Stimulated activated CD4-positive, alpha-beta T cell treated with anti-CD3 and anti-CD28 coated beads, Interleukin-4, amount 100 ng/mL, for 24 hours (primary cell): ENCODE results near the gene CHST9.
"Not testable (repeated sequence)": the region's sequence is repeated elsewhere in the genome, so short reads cannot be mapped to it uniquely, and the experiment has no call there.

ENCODE experiments used
- DNase-seq: peaks from one replicate; pipeline ENCODE4 v3.0.0-alpha.2; 2020

CHST9 gene, protein sequence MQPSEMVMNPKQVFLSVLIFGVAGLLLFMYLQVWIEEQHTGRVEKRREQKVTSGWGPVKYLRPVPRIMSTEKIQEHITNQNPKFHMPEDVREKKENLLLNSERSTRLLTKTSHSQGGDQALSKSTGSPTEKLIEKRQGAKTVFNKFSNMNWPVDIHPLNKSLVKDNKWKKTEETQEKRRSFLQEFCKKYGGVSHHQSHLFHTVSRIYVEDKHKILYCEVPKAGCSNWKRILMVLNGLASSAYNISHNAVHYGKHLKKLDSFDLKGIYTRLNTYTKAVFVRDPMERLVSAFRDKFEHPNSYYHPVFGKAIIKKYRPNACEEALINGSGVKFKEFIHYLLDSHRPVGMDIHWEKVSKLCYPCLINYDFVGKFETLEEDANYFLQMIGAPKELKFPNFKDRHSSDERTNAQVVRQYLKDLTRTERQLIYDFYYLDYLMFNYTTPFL

DNA sequence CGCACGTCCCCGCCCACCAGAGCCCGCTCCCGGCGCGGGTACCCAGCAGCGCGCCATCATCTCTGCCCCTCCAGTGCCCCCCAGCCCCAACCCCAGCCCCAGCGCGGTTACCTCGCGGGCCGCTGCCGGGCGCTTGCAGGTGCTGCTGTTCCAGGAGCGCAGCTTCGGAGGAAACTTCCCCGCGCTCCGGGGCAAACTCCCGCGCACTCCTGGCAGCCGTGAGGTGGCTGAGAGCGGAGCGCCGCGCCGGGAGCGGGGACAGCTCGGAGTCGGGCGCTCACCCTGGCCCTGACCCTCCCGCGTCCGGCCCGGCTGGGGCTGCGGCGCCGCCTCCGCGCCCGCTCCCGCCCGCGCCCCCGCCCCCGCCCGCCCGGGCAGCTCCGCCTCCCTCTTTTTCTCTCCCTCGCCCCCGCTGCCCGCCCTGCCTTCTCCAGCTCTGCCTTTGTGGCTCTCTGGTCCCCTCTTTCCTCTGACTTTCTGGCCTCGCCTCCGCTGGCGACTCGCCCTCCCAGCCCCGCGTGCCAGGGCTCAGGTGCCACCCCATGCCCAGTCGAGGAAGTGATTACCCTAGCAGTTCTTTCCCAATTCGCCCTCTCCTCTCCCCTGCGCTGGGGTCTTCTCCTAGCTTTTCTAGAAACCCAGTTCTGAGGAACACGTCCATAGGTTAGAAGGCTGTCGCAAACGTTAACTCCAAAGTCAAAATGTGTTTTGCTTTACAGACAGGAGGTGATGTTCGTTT lies at the start of gene CHST9:
Gene CHST9 (minus strand): TSS at position 284 of the 739 bp plus-strand sequence. CDS start 42,499 bp downstream, outside the sequence.
- DNase-seq = no peak

DNA sequence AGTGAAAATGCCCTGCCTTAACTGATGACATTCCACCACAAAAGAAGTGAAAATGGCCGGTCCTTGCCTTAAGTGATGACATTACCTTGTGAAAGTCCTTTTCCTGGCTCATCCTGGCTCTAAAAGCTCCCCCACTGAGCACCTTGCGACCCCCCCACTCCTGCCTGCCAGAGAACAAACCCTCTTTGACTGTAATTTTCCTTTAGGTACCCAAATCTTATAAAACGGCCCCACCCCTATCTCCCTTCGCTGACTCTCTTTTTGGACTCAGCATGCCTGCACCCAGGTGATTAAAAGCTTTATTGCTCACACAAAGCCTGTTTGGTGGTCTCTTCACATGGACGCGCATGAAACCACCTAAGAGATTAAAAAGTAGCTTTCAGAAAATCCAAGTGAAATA lies 47.2 kb upstream of the CHST9 start:
- not testable (repeated sequence) for DNase-seq

DNA sequence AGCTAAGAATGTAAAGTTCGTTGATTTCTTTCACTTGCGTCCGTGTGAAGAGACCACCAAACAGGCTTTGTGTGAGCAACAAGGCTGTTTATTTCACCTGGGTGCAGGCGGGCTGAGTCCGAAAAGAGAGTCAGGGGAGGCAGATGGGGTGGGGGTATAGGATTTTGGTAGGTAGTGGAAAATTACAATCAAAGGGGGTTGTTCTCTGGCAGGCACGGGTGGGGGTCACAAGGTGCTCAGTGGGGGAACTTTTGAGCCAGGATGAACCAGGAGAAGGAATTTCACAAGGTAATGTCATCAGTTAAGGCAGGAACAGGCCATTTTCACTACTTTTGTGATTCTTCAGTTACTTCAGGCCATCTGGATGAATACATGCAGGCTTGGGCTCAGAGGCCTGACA lies 46.6 kb upstream of the CHST9 start:
- DNase-seq = not testable (repeated sequence)

DNA sequence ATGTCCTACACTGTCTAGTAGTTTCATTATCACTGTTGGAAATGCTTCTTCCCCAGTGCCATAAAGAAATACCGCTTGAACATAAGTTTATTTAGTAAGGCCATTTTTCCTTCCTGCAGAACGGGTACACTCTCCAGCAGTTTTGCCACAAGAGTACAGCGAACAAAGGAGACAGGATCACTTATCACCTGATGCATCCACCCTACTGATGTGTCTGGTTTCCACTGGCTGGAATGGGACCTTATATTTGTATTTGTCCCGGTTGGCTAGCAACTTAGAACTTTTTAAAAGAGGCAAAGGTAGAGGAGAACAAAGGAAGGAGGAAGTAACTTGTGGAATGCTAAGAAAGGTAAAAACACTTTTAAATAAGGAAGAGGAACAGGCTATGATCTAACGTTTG lies 46.1 kb upstream of the CHST9 start:
- DNase-seq = not testable (repeated sequence)

DNA sequence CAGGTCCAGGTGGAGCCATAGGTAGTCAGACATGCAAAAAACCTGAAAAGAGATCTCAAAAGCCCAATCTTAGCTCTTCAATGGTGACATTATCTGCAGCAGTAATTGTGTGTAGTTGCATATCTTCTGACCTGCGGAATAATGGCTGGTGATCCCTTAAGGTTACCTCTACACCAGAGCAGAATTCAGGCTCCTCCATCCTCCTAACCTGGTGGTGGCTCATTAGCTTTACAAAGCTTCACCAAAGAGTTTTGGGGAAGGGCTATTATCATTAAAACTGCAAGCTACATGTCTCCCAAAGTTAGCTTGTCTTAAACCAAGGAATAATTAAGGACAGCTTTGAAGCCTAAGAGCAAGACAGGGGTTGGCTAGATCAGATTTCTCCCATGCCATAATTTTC lies 42.6 kb upstream of the CHST9 start:
- DNase-seq = no peak

DNA sequence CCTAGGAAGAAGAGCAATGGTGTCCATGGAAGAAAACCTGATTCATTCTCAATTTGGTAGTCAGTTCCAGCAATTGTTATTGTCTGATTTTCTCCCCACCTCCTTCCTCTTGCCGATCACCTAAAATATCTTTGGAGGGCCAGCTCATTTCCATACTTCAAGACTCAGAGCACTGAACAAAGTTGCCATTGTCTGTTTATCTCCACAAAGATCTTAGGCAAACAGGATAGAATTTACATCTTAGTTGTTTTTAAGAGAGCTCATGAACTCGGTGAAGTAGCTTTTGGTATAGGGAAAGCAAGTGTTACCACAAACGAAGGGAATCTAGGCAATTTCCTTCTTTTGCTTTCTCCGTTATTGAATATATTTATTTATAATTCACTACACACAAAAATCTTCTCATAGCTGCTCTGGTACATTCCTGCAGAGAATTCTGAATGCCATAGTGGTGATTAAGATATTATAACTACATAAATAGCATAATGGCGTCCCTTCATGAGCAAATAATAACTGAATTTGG lies 41.5 kb upstream of the CHST9 start:
- no peak for DNase-seq

DNA sequence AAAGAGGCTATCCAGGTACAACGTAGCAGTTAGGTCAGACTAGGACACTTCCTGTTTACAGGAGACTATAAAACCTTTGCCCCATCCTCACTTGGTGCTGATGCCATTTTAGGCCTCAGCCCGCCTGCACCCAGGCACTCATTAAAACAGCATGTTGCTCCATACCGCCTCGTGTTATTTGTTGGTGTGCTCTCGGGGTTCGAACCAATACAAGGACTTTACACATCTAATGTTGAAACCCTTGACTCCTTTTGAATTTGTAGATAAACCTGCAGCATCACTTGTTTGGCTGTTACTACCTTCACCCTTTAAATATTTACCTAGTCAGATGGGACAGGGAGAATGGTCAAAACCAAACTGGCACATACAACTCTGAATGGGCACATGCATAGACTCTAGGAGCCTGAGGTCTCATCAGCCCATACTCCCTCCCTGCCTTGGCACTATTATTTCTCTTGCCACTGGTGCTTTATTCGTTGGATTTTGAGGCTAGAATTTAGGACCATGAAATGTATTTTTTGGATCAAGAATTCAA lies 40.9 kb upstream of the CHST9 start:
- DNase-seq = no peak

DNA sequence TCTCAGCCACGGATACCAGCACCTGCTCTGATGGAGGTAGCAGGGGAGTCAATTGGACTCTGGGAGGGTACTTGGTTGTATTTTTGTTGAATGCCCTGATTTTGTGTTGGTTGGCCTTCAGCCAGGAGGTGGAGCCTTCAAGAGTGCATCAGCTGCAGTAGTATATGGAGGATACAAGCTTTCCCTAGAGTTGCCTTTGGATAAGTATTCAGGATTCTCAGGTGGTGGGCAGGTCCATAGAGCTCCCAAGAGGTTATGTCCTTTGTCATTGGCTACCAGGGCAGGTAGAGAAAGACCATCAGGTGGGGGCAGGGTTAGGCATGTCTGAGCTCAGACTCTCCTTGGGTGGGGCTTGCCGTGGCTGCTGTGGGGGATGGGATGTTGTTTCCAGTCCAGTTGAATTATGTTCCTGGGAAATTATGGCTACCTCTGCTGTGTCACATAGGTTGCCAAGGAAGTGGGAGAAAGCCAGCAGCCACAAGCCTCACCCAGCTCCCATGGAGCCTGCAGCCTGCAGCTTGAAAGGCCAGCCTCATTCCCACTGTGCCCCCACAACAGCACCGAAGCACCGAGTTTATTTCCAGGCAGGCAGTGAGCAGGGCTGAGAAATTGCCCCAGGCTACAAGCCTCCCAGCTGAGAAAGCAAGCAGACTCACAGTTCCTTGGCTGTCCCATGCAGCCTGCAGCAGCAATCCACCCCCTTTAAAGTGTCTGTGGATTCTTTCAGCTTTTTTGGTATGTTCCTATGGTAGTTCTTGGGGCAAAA lies 38.6 kb upstream of the CHST9 start:
- no peak for DNase-seq

DNA sequence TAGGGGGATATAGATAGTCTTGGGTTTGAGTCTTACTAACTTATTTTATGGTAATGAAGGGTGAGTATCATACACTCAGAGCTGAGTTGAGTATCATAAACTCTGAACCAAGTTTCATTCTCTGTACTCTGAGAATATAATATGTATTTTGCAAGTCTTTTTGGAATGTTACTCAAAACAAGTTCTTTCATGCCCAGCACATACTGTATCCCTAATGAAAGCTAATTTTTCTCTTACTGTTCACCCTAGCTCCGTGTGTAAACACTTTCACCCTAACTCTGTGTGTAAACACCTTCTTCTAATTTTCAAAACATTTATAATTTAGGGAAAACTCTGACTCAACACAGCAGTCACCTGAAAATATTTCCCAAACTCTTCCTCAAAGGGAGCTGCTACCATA lies 29.7 kb upstream of the CHST9 start:
- DNase-seq = no peak

DNA sequence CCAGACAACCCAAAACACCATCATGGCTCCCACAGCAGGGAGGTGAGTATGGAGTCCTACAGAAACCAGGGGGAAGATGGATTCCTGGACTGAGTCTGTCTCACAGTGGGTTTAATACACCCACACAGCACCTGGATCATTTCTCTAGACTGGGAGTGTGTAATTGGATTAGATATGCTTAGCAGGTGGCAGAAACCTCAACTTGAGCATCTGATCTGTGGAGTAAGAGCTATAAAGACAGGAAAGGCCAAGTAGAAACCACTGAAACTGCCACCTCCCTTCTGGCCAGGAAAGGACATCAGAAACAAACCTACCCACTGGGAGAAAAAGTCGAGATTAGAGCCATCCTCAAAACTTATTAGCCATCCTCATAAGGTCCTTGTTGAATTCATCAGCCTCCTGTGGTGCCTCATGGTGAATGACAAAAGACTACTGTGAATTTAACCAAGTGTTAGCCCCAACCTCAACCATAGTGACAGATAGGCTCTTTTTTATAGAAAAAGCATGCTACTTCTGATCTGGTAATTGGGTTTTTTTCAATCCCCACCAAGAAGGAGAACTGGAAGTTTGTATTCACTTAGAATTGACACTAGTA lies 28.1 kb upstream of the CHST9 start:
- DNase-seq = no peak

DNA sequence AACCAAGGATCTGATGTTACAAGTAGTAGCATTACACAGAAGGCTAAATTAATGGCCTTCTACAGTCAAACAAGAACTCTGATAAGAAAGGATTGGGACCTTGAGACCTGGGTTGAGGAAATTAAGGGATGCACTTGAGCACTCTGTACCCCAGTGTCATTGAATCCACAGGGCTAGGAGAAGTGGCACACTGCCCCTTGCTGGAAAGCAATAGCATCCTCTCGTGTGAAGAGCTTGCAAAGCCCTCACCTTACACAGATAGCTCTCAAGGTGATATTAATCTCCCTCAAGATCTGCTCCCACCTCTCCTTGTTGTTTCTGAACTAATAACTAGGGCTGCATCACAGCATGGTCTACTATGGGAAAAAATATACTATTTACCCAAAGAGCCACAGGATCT lies 26.5 kb upstream of the CHST9 start:
- DNase-seq = no peak

DNA sequence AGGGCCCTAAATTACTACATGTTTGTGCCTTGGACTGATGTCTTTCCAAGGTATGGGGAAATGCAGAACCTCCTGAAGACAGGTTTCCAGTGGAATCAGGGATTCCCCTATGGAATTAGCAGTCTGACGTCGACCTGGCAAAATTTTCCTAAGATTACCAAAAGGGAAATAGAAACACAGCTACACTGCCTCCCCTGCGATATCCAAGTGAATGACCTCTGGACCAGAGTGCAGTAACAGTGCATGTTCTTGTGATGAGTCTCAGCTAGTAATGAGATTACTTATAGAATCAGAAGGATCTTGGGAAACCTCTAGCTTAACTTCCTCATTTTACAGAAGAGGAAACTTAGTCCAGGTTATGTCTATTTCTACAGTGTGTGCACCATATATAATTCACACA lies 21.3 kb upstream of the CHST9 start:
- DNase-seq = no peak

DNA sequence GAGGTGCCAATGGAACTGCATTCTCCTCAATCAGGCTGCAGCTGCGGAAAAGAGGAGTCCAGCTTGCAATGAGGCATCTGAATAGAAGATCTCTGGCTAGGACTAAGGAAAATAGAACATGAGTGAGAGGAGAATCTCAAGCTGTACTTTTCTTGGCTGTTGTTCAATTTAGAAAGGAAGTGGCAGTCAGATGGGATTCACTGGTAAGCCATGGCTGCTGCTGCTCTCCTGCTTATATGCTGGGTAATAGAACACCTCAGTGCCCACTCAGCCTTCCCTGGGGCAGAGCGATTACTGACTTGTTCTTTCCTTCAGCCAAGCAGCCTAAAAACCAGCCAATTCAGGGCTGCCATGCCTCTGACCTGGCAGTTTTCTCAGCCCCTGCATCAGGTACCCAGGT lies 17.6 kb upstream of the CHST9 start:
- no peak for DNase-seq

DNA sequence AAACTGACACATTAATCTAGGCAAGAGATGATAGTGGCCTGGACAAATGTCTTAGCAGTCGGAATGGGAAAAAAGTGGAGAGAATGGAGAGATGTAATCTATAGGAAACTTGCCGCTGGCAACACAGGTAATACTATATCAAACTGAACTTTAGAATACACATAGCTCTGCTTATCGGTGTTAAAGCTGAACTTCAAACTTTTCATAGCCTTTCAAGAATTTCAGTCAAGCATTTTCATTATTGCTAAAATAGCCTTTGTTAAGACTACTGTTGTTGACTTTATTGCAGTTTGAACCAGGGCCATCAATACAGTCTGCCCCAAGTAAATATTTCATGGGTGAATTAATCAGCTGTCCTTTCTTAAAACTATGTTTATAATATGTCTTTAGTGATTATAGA lies 12.9 kb upstream of the CHST9 start:
- DNase-seq = no peak

DNA sequence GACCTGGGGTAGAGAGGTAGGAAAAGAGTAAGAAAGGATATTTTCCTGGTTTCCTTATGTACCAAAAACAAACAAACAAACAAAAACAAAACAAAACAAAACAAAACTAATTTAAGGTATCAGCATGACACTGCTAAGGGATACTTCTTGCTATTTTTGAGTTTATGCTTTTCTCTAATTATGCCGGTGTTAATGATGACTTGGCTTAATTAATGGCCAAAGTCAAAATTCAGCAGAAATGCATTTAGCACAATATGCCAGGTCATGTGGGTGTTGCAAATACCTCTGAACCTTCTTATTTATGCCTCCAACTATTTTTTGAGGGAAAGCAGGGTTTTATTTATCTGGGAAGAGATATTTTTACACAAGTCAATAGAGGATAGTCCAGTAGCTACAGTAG lies 3.2 kb upstream of the CHST9 start:
- no peak for DNase-seq

DNA sequence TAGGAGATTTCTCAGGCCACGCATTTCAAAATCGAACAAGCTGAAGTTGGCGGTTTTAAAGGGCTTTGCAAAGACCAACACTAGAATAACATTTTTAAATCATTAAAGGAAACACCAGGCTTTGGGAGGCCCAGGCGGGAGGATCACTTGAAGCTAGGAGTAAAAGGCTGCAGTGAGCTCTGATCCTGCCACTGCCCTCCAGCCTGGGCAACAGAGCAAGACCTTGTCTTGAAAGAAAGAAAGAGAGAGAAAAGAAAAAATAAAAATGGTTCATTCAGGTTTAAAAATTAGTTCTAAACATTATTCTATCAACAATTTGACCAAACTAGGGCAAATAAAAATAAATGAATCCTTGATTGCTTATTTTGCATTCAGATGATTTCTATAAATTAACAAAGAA lies 789 bp upstream of the CHST9 start:
- DNase-seq = no peak

DNA sequence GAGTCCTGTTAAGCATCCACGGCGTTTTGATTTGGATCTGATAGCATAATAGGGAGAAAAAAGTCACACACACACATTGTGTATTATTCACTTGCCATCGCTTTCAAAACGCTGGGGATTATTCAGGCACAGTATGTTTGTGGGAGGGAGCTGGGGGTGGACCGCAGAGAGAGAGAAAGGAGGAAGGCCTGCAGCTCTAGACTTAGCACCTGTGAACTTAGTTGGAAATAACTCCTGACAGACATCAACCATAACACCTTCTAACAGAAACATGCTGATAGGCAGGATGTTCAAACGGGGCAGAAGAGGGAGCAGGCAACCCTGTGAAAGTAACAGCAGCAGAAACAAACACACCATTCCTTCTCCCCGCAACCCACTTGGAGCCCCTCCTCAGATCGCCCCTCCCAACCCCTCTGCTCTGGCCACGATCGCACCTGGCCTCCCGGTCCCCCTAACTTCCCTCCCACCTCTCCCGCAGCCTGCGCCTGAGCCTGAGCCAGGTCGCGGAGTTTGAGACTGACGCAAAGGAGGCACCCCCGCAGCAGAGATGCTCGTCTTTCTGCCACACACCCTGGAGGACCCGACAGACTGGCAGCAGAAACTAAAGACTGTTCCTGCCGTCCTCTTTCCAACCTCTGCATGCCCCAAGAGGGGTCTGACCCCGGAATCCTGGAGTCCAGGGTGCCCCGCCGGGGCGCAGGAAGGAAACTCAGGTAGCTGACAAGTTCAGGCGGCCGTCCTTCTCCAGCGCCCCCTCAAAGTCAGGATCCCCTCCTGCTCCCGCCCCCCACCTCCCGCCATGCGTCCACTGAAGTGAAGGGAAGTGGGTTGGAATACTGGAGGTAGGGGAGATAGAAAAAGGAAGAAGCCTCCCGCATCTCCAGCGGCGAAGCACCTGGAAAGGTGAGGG lies 738 bp downstream of the CHST9 start:
- no peak for DNase-seq

DNA sequence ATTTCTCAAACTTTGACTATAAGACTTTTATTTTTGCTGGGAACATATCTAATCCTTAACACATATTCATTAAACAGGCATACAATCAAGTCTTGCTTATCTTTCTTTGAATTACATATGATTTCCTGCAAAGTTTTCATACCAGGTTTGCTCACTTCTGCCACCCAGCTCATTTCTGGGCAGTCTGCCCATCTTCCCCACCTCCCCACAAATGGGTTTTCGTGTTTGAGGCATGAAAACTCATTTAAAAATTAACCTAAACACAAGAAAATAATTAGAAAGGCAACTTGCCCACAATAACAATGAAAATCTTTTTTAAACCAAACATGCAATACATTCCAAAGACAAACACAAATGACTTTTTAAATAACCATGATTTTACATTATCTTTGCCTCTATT lies 3.4 kb downstream of the CHST9 start:
- no peak for DNase-seq

DNA sequence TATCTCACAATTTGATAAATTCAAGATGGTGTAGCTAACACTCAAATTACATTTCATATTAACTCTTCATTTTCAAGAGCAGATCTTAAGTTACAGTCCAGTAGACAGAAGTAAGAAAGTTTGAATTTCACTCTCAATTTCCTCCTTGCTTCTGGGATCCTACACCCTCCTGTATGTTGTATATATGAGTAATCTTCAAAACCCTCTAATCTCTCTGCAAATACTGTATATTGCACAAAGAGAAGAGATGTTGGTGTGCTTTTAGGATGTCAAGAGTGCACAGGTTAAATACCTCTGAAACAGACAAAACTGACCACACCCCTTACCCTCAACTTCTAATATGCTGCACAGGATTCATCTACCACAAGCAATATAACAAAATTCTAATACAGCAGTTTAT lies 6.7 kb downstream of the CHST9 start:
- no peak for DNase-seq

DNA sequence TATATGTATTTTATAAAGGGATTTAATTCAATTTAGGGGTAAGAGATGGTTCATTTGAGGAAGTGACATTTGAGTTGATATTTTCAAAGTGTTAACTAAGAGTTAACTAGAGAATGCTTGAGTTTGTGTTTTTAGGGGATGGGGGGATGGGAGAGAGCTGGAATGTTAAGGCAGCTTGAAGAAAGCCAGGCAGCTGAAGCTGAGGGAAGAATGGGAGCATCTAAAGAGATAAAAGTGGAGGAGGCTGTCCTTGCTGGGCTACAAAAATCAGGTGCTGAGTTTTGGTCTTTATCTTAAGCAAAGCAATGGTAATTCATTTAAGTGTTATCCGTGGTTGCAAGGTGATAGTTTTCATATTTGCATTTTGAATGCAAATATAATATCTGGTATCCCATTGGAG lies 9.2 kb downstream of the CHST9 start:
- no peak for DNase-seq

DNA sequence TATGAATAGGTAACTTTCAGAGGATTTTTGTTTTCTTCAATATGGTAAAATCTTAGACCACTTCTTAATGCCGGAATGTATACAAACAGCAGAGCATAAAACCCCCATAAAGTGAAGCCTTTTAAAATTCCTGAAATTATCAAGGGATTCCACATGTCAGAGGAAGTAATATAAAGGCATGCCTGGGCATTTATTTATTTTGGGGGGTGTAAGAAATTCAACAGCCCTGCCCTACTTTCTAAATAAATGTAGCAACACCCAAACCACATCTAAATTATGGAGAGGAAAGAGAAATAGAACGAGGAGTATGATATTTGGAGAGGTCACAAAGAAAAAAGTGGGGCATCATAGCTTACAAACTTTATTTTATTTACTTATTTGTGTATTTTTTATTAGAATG lies 9.9 kb downstream of the CHST9 start:
- DNase-seq = no peak

DNA sequence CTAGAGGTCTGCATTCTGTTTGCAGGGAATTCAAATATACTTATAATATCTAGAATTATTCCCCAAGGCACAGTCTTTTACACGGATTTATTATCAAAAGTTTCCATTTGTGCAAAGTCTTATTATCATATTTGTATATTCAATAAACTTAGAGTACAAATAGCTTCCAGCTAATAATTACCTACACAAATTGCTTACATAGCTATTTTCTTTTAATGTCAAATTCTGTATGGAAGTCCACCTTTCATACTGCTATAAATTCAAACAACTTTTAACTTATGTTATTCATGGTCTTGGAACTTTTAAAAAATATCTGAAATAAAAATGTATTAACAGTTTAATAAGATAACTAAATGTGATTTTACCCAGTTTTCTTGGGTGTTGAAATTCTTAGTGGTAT lies 13.1 kb downstream of the CHST9 start:
- no peak for DNase-seq
